B cell (primary cell): Measurements from ENCODE around the gene SHOX. TPM values are rescaled to one million over a fixed set of nuclear protein-coding genes. Genes with fewer than 3 reads are reported as not detected.
"Not testable (repeated sequence)": the region's sequence is repeated elsewhere in the genome, so short reads cannot be mapped to it uniquely, and the experiment has no call there.

Source experiments
- ATAC-seq: fragments of 200-7000 bp; cut with Tn5 transposase; one replicate; pipeline ENCODE4 v1.10.0; 2021; ENCODE audit warnings: low read depth, mild to moderate bottlenecking, moderate number of reproducible peaks, moderate library complexity
- CTCF ChIA-PET: fragments of 350-600 bp; sonication (Branson Sonifier 250); formaldehyde crosslinking; loops from one replicate; lab custom pipeline; 2021; ENCODE audit warnings: antibody characterized with exemption, inconsistent platforms; lab: Charles Lee
- POLR2A ChIA-PET: fragments of 350-600 bp; sonication (Branson Sonifier 250); formaldehyde crosslinking; loops from one replicate; lab custom pipeline; 2021; ENCODE audit warnings: antibody characterized with exemption; lab: Charles Lee
- DNase-seq: peaks from one replicate; pipeline ENCODE4 v3.0.0; 2013
- H2AFZ ChIP-seq: 2 replicates; pipeline ENCODE4 v1.6.1; 2012; ENCODE audit warnings: mild to moderate bottlenecking, low read depth, low read length; ENCODE audit not compliant: insufficient read depth, poor library complexity, severe bottlenecking
- H3K27ac ChIP-seq, 2 donors: 1 replicate in 1 of 2; 2 replicates in 1 of 2; pipeline ENCODE4 v1.5.1; 2012 to 2013; ENCODE audit warnings: low read length in 2 of 2, mild to moderate bottlenecking in 2 of 2, moderate library complexity in 1 of 2
- H3K27me3 ChIP-seq, 4 experiments: fragments of 200-600 bp in 1 of 4; sonication (generic) in 1 of 4; replicated peaks in 1 of 4; 1 replicate in 2 of 4; 2 replicates in 2 of 4; pipeline versions ENCODE4 v1.6.1 to v1.7.0; 2013 to 2016; ENCODE audit warnings: low read length in 3 of 4, mild to moderate bottlenecking in 2 of 4, mixed read lengths in 1 of 4, moderate library complexity in 1 of 4; ENCODE audit not compliant: insufficient read depth in 4 of 4, control insufficient read depth in 3 of 4; ENCODE audit errors: control extremely low read depth in 1 of 4
- H3K36me3 ChIP-seq, 2 experiments: replicated peaks in 1 of 2; 1 replicate in 1 of 2; 2 replicates in 1 of 2; pipeline versions ENCODE4 v1.6.1 to v1.7.1; 2013; ENCODE audit warnings: low read length in 1 of 2; ENCODE audit not compliant: insufficient read depth in 2 of 2, control insufficient read depth in 1 of 2; ENCODE audit errors: control extremely low read depth in 1 of 2, extremely low read depth in 1 of 2
- H3K4me1 ChIP-seq, 2 donors: fragments of 200-600 bp in 1 of 2; sonication (generic) in 1 of 2; 1 replicate in 1 of 2; 2 replicates in 1 of 2; pipeline versions ENCODE4 v1.5.1 to v1.6.1; 2013 to 2017; ENCODE audit warnings: low read length in 2 of 2; ENCODE audit not compliant: control insufficient read depth in 2 of 2, insufficient read depth in 2 of 2
- H3K4me2 ChIP-seq: replicated peaks from 2 replicates; pipeline ENCODE3; 2012; ENCODE audit warnings: mild to moderate bottlenecking, low read depth, low read length; ENCODE audit not compliant: poor library complexity, severe bottlenecking
- H3K4me3 ChIP-seq, 5 experiments: fragments of 200-600 bp in 1 of 5; sonication (generic) in 1 of 5; 1 replicate in 3 of 5; 2 replicates in 2 of 5; pipeline versions ENCODE4 v1.5.1 to v1.7.0; 2011 to 2016; ENCODE audit warnings: low read length in 4 of 5, mild to moderate bottlenecking in 4 of 5, low read depth in 2 of 5, control low read depth in 1 of 5, moderate library complexity in 1 of 5; ENCODE audit not compliant: insufficient read depth in 1 of 5; ENCODE audit errors: control extremely low read depth in 1 of 5, extremely low read depth in 1 of 5
- H3K79me2 ChIP-seq: fragments of 200-600 bp; sonication (generic); one replicate; pipeline ENCODE4 v1.6.0; 2016; ENCODE audit warnings: low read length; ENCODE audit not compliant: control insufficient read depth, insufficient read depth
- H3K9ac ChIP-seq: fragments of 200-600 bp; sonication (generic); 2 replicates; pipeline ENCODE4 v1.6.1; 2017; ENCODE audit warnings: mild to moderate bottlenecking, low read length, moderate library complexity
- H3K9me3 ChIP-seq, 3 donors: one replicate each; pipeline versions ENCODE4 v1.6.1 to v1.7.1; 2013; ENCODE audit warnings: low read length in 2 of 3; ENCODE audit not compliant: control insufficient read depth in 2 of 3, insufficient read depth in 1 of 3; ENCODE audit errors: control extremely low read depth in 1 of 3
- H4K20me1 ChIP-seq: 2 replicates; pipeline ENCODE4 v1.6.0; 2012; ENCODE audit warnings: mild to moderate bottlenecking, low read length; ENCODE audit not compliant: insufficient read depth, control insufficient read depth, poor library complexity, severe bottlenecking
- H3K27ac Mint-ChIP-seq: one replicate; pipeline ENCODE4 v1.8.0; 2021; ENCODE audit warnings: mixed read lengths
- H3K27me3 Mint-ChIP-seq: one replicate; pipeline ENCODE4 v1.8.0; 2021; ENCODE audit warnings: mixed read lengths
- H3K4me1 Mint-ChIP-seq: one replicate; pipeline ENCODE4 v1.8.0; 2021; ENCODE audit warnings: mixed read lengths
- H3K4me3 Mint-ChIP-seq: one replicate; pipeline ENCODE4 v1.8.0; 2021; ENCODE audit warnings: mixed read lengths
- H3K9me3 Mint-ChIP-seq: one replicate; pipeline ENCODE4 v1.8.0; 2022; ENCODE audit warnings: mixed read lengths; ENCODE audit not compliant: insufficient read depth
- CTCF ChIP-seq: fragments of 200-600 bp; IDR thresholded peaks from one replicate; pipeline ENCODE4 v1.8.0; 2022; ENCODE audit warnings: antibody characterized with exemption, mild to moderate bottlenecking
- EZH2 ChIP-seq: IDR thresholded peaks from 2 replicates; pipeline ENCODE4 v1.6.1; 2012; ENCODE audit warnings: borderline replicate concordance, low read depth, mild to moderate bottlenecking, moderate library complexity, low read length; ENCODE audit not compliant: insufficient read depth, poor library complexity, severe bottlenecking
- WGBS: methylation state at CpG from one replicate; pipeline ENCODE4 v1.1.5; 2013; ENCODE audit warnings: missing lambda C conversion rate; ENCODE audit not compliant: insufficient coverage; 5-methylcytosine and 5-hydroxymethylcytosine counted together
- intact Hi-C: fragments of 100-400 bp; cut with micrococcal nuclease; formaldehyde crosslinking; loops from one replicate; pipeline ENCODE4 v1.10.0; 2022
- polyA plus RNA-seq: library from polyadenylated mRNA; depleted of rRNA; stranded (reverse); fragments of >200 nt; gene quantifications from 2 replicates; pipeline ENCODE4 v1.2.3, GENCODE V29; 2012
- total RNA-seq, 2 donors: library from RNA; stranded (reverse); fragments of 120-200 nt in 1 of 2; gene quantifications; 1 replicate in 1 of 2; 2 replicates in 1 of 2; pipeline versions ENCODE4 v1.2.3 to v1.2.4, GENCODE V29; 2013 to 2022

Gene SHOX
- total and polyA plus RNA-seq, 2 donors (not counting 1 experiment from before 2014, with no cell fraction given), result not detected

DNA sequence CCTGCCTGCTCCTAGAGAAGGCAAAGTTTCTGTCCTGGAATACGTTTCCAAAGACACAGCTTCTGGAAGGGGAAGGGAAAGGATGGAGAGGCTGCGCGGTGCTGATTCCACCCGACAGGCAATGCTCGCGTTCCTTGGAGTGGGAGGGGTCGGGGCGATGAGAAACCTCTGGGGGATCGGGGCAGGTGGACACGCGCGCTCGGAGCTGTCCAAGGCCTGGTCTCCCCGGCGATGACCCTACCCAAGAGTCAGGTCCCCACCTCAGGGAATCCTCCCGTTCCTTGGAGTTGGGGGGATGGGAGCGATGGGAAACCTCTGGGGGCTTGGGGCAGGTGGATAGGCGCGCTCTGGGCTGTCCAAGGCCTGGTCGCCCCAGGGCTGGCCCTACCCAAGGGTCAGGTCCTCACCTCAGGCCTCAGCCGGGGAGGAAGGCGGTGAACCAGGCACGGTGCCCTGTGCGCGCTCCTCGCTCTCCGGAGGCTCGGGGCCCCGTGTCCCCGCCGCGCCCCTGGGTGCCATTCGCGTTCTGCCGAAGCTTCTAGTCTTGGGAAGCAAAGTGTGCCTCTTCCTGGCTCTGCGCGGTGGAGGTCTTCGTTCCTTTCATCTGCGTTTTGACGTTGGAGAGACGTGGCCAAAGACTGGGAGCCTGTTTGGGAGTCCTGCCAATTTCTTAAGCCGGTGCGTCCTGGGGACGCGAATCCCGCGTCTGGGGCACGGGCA, 10.6 kb upstream of the SHOX start:
- TF ChIP-seq CTCF (no peak), EZH2 (no peak)
- intact Hi-C loops, result no loop called here
- H3K9me3 ChIP-seq, result peaks cover 0 to 20% (median 0%) of the 10 kb centered on the region in 3 donors
- peaks cover 0 to 6% (median 2%) of the 10 kb centered on the region in 4 experiments for H3K27me3 ChIP-seq
- CTCF ChIA-PET, result no interaction called here
- Mint-ChIP-seq H3K4me3 (no peak overlapping the region), H3K9me3 (no peaks in the 10 kb centered on the region), H3K4me1 (peaks cover 14% of the 10 kb centered on the region), H3K27ac (no peak overlapping the region), H3K27me3 (peaks cover 35% of the 10 kb centered on the region)
- no peak overlapping the region for H3K4me3 ChIP-seq
- no peak for DNase-seq
- no peak for ATAC-seq
- no peak overlapping the region for H3K27ac ChIP-seq
- no peak overlapping the region for H3K9ac ChIP-seq
- no peak overlapping the region for H3K4me2 ChIP-seq
- no peaks in the 10 kb centered on the region for H3K36me3 ChIP-seq
- H3K79me2 ChIP-seq, result no peaks in the 10 kb centered on the region
- 9% methylated on average over 41 of the region's 48 CpGs for WGBS
- H2AFZ ChIP-seq, result no peak overlapping the region
- no peaks in the 10 kb centered on the region for H4K20me1 ChIP-seq
- H3K4me1 ChIP-seq, result no peaks in the 10 kb centered on the region
- POLR2A ChIA-PET, result no interaction called here

DNA sequence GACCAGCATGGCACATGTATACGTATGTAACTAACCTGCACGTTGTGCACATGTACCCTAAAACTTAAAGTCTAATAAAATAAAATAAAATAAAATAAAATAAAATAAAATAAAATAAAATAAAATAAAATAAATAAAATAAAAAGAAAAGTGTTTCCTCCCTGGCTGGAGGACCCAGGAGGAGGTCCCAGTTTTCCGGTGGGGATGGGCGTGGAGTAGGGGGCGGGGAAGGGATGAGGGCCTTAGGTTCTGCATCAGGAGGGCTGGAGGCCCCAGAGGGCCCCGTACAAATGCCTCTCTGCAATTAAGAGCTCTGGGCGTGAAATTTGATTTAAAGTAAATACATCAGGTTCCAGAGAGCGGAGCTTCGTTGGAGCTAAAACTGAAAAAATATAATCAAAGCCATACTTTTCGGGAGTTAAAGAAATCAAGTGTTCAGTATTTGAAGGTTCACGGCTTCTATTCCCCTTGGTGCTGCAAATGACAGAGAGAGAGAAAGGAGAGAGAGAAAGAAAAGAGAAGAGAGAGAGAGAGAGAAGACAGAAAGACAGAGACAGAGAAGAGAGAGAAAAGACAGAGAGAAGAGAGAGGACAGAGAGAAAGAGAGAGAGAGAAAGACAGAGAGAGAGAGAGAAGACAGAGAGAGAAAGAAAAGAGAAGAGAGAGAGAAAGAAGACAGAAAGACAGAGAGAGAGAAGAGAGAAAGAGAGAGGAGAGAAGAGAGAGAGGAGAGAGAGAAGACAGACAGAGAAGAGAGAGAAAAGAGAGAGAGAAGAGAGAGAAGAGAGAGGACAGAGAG, 8.7 kb upstream of the SHOX start:
- no peak for DNase-seq
- Histone ChIP-seq H3K4me1 (no peaks in the 10 kb centered on the region), H3K9me3 (peaks cover 0 to 20% (median 0%) of the 10 kb centered on the region in 3 donors), H3K36me3 (no peaks in the 10 kb centered on the region), H3K4me2 (no peak overlapping the region), H4K20me1 (no peaks in the 10 kb centered on the region), H3K27ac (no peak overlapping the region), H2AFZ (peak overlapping the region; percentile 46), H3K79me2 (no peaks in the 10 kb centered on the region), H3K9ac (no peak overlapping the region), H3K4me3 (no peak overlapping the region), H3K27me3 (peaks cover 0 to 6% (median 2%) of the 10 kb centered on the region in 4 experiments)
- Mint-ChIP-seq H3K4me1 (peaks cover 14% of the 10 kb centered on the region), H3K27ac (no peak overlapping the region), H3K9me3 (no peaks in the 10 kb centered on the region), H3K4me3 (no peak overlapping the region), H3K27me3 (peaks cover 49% of the 10 kb centered on the region)
- TF ChIP-seq EZH2 (no peak), CTCF (no peak)
- POLR2A ChIA-PET, result no interaction called here
- WGBS, result 39% methylated on average over 5 of the region's 11 CpGs
- CTCF ChIA-PET, result no interaction called here
- no peak for ATAC-seq
- intact Hi-C loops, result no loop called here

- H3K4me3 ChIP-seq, ATAC-seq, H3K4me1 ChIP-seq, DNase-seq, H3K27ac ChIP-seq, H3K79me2 ChIP-seq, POLR2A ChIA-PET, H3K9me3 Mint-ChIP-seq, H2AFZ ChIP-seq, CTCF ChIA-PET, H3K36me3 ChIP-seq, H3K4me2 ChIP-seq, H3K27ac Mint-ChIP-seq, H4K20me1 ChIP-seq, H3K9ac ChIP-seq, intact Hi-C loops, H3K4me3 Mint-ChIP-seq, H3K27me3 ChIP-seq: not testable (repeated sequence)
- H3K4me1 Mint-ChIP-seq, result peaks cover 14% of the 10 kb centered on the region
- H3K9me3 ChIP-seq, result peaks cover 0 to 22% (median 0%) of the 10 kb centered on the region in 3 donors
- peaks cover 56% of the 10 kb centered on the region for H3K27me3 Mint-ChIP-seq
- 52% methylated on average over 3 of the region's 3 CpGs for WGBS
Measured at GRCh38 chrX:622802-623201, 7.8 kb upstream of the SHOX start.
